GM21717 (cell line): Measurements from ENCODE around the gene RC3H1.
"Not testable (repeated sequence)": the region's sequence is repeated elsewhere in the genome, so short reads cannot be mapped to it uniquely, and the experiment has no call there.

Experiments used
- ATAC-seq: cut with Tn5 transposase; IDR thresholded peaks from one replicate; pipeline ENCODE4 v1.9.1; 2021; ENCODE audit warnings: mild to moderate bottlenecking, moderate library complexity; ENCODE audit not compliant: unreplicated experiment

RC3H1 gene

DNA sequence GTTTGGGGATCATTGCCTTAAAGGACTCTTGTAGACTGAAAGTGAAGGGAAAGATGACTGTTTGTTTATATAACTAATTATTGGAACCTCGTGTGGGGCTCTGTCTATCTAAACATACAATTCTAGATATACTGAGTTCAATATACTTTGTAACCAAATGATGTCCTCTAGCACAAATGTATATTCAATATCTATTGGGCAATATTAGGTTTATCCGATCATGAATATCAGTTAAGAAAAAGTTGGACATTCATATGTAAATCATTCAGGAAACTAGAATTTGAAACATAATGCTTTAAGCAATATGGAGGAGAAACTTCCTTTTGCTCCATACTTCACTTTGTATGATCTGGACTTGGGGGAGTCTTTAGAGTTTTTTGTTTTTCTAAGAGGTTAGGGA is 8.9 kb upstream of the RC3H1 start:
- ATAC-seq, result no peak

DNA sequence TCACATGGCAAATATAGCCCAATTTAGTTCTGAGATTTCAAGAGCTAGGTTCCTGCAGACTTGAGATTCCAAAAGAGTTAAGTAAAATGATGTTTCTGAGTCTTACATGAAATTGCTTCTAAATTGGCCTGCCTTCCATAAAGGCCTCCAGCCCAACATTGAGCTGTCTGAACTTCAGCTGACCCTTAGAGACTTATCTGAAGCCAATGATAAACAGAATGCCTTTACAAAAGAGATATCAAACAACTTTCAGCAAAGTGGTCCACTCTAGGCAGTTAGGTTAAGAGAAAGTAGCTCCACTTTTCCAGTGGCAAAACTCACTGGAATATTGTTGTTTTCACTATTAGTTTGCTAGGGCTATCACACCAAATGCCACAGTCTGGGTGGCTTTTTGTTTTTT is 6.3 kb upstream of the RC3H1 start:
- no peak for ATAC-seq

DNA sequence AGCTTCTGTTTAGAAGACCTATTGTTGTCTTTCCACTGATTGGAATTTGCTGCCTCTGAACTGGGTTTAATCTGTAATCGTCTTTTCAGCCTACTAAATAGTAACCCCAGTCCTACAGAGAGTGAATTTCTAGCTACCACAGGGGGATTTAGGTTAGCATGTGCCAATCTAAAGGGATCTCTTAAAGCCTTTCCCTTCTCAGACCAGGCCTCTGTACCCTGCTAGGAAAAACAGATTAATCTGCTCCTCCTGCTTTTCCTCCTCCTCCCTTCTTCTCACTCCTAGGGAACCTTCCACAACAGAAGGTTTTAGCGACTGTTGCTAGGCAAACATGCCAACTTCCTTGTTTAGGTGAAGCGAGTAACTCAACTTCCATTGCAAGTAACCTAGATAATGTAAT is 1.3 kb upstream of the RC3H1 start:
- ATAC-seq, result no peak

DNA sequence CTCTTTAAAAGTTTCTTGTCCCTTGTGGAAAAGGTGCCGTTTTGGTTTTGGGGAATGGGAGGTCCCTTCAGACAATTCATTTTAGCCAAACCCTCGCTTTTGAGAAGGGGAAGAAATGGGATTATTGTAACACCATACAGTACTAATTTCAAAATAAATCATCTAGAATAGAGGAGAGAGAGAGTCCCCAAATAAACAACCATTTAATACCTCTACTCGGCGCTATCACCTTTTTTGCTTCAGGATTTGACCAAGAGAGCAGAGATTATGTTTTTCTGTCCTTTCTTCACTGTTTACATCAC is 770 bp upstream of the RC3H1 start:
- no peak for ATAC-seq

- ATAC-seq, result peak; percentile 40
These were observed 522 bp downstream of the RC3H1 start for GRCh38 chr1:174021591-174022079.

DNA sequence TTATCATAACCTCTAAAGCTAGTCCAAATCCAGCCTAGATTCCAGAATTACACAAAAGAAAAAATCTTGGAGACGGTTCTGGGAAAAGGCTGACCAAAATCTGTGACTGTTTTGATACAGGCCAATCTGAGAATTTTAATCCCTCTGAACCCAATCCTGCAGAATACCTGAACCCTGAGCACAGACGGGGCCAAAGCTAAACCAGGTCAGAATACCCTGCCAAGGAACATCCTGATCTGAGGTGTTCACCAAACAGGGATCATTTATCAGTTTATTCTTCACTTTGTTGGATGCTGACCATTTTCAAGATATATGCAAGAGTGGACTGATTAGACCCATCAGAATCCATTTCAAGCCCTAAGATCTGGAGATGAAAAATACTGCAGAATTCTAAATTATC is 3.6 kb downstream of the RC3H1 start:
- no peak for ATAC-seq

- ATAC-seq, result no peak
These were observed 4.8 kb downstream of the RC3H1 start for GRCh38 chr1:174017231-174017970.

DNA sequence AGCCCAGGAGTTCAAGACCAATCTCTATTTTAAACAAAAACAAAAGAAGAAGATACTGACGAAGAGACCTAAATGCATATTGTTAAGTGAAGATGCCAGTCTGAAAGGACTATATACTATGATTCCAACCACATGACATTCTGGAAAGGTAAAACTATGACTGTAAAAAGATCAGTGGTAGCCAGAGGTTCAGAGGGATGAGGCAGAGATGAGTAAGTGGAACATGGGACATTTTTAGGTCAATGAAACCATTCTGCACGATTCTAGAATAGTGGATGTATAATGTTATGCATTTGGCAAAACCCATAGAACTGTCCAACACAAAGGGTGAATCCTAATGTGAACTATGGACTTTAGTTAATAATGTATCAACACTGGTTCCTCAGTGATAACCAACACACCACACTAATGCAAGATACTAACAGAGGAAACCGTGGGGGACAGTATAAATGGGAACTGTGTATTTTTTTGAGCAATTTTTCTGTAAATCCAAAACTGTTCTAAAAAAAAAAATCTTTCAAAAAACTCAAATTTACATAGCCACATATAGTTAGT is 8.2 kb downstream of the RC3H1 start:
- no peak for ATAC-seq

- no peak for ATAC-seq
These were observed 13.2 kb downstream of the RC3H1 start for GRCh38 chr1:174008979-174009378.

DNA sequence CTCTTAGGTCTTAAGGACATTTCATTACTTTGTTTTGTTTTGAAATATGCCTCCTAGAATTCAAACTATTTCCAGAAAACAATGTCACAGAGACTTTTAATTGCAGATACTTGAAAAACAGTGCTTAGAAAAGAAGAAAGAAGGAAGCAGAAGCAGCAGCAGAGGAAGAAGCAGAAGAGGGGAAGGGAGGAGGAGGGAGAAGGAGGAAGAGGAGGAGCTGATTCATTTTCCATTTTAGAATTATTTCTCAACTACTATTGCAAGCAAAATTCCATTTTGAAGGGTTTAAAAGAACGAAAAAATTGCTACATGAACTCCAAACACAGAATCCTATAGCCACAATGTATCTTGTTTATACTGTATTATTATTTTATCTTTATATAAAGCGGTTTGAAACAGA is 13.9 kb downstream of the RC3H1 start:
- ATAC-seq, result no peak

DNA sequence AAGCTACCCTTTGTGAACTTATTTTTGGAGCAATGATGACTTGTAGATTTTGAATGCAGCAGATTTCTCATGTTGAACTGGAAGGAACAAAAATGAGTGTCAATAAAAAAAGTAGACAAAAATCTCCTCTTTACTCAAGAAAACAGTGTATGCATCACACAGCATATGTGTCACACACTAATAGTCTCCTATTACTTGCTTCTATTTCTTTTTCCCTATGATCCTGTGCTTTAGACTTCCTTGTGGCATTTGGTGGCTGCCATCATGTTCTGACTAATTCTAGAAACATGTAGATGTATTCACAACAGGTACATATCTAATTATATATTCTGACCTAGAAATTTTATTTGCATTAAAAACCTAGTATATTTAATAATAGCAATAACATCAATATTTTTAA is 14.3 kb downstream of the RC3H1 start:
- no peak for ATAC-seq

GRCh38 chr1:174005032-174005431 is 17.1 kb downstream of the RC3H1 start:
- ATAC-seq, result peak; percentile 86

GRCh38 chr1:174003867-174004266 is 18.3 kb downstream of the RC3H1 start:
- no peak for ATAC-seq

- no peak for ATAC-seq
These were observed 20.6 kb downstream of the RC3H1 start for GRCh38 chr1:174001573-174001972.

- ATAC-seq, result no peak
These were observed 21.8 kb downstream of the RC3H1 start for GRCh38 chr1:174000371-174000770.

- ATAC-seq, result no peak
These were observed 24.4 kb downstream of the RC3H1 start for GRCh38 chr1:173997791-173998190.

DNA sequence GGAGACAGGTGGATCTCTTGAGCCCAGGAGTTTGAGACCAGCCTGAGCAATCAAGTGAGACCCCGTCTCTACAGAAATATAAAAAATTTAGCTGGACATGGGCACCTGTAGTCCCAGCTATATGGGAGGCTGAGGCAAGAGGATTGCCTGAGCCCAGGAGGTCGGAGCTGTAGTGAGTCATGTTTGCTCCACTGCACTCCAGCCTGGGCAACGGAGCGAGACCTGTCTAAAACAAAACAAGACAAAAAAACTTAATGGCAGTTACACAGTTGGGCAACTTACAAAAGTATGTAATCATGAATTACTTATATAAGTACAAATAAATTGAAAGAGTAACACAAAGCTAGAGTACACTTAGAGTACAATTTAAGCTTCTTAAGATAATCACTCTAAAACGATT is 25.2 kb downstream of the RC3H1 start:
- no peak for ATAC-seq

GRCh38 chr1:173995475-173995874 is 26.7 kb downstream of the RC3H1 start:
- ATAC-seq, result no peak

- ATAC-seq, result not testable (repeated sequence)
These were observed 28.2 kb downstream of the RC3H1 start for GRCh38 chr1:173993948-173994347.

DNA sequence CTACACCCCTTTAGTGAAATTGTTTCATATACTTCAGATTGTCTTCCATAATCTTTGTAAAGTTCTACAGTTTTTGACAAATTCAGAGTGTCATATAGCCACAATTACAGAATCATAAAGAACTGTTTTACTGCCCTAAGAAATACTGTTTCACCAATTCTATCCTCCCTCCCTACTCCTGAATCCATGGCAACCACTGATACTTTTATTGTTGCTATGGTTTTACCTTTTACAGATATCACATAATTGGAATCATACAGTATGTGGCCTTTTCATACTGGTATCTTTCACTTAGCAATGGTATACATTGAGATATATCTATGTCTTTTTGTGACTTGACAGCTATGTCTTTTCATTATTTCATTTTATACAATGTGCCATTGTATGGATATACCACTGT is 34.1 kb downstream of the RC3H1 start:
- ATAC-seq, result no peak

DNA sequence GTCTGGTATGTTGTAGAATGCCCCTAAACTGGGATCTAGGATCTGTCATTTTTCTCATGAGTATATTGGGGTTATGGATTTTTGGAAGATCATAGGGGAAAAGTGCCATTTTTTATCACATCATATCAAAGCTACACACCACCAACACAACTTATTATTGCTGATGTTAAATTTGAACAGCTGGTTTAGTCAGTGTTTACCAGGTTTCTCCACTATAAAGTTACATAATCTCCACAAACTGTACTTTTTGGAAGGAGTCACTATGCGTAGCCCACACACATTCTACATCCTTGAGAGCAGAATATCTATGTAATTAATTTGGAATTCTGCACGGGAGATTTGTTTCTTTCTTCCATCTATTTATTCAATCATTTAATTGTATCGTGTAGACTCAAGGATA is 35.2 kb downstream of the RC3H1 start:
- ATAC-seq, result no peak

DNA sequence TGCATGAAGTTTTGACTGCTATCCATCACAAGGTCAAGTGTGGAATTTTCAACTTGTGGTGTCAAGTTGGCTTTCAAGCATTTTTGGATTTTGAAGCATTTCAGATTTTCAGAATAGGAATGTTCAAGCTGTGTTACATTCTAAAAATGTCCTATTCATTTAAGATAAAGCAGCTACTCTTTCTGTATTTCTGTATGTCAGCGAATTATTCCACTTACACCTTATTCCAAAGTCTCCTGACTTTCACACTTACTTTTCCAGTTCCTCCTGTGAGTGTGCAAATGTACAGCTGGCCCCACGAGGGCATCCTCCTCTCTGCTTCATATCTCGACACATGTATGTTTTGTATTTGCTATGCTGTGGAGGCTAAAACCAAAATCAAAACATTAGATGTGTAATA is 51.9 kb downstream of the RC3H1 start:
- ATAC-seq, result no peak

GRCh38 chr1:173965896-173966295 is 56.3 kb downstream of the RC3H1 start:
- ATAC-seq, result not testable (repeated sequence)
